ENCODE data around the gene CYP26B1. TPM values are rescaled to one million over a fixed set of nuclear protein-coding genes. Genes with fewer than 3 reads are reported as not detected.

Gene CYP26B1
- total RNA-seq, 1 experiment from 2014 or later, result 2.7 TPM

DNA sequence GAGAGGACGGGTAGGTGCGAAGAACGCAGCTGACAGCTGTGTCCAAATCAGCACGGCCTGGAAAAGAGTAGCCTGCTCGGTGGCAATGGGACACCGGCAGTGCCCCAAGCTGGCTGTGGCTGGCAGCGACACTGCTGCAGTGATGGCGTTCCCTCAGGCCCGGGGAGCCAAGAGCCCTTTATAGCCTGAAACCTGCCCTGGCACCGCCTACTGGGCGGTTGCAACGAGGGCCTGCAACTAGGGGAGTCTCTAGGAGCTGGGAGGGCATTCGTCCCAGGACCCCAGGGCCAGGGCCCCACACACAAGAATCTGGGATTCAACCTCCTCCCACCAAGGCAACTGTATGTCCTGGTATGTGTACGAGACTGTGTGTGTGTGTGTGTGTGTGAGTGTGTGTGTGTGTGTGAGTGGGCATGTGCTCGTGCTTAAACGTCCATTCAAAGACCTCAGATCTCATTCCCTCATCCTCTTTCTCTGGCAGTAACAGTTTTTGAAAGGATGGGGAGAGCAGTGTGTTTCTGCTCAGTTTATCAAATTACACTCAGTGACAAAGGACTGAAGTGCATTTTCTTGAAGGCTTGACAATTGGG is 6.8 kb upstream of the CYP26B1 start:
- no peaks in the 10 kb centered on the region for H3K9me3 ChIP-seq (ENCODE audit: low read depth, low read length, poor library complexity, severe bottlenecking)
- intact Hi-C loops (cut with micrococcal nuclease; ENCODE audit: unreplicated experiment), result loop anchor here (10.0 kb wide), 1 partner anchor 590 kb away; no protein-coding TSS in a partner anchor
- CTCF ChIA-PET, result no interaction called here
- no peaks in the 10 kb centered on the region for H3K4me1 ChIP-seq (ENCODE audit: insufficient read depth, low read length, poor library complexity, severe bottlenecking)
- H3K27me3 ChIP-seq (replicated peaks; ENCODE audit: insufficient read depth, low read depth, low read length, poor library complexity), result peaks cover 3% of the 10 kb centered on the region
- no peak overlapping the region for H3K27ac ChIP-seq (ENCODE audit: low read depth, low read length, poor library complexity, severe bottlenecking)
- no peaks in the 10 kb centered on the region for H3K36me3 ChIP-seq (ENCODE audit: insufficient read depth, low read length, poor library complexity, severe bottlenecking)
- no TSS peak for BruUV-seq (replicated peaks)
- DNase-seq (ENCODE audit: low spot score), result no peak
- H3K4me3 ChIP-seq (ENCODE audit: low read depth, low read length, poor library complexity, severe bottlenecking), result no peak overlapping the region
- POLR2A ChIA-PET (ENCODE audit: low non-redundant PET), result no interaction called here
- TF ChIP-seq, protein P1, sequence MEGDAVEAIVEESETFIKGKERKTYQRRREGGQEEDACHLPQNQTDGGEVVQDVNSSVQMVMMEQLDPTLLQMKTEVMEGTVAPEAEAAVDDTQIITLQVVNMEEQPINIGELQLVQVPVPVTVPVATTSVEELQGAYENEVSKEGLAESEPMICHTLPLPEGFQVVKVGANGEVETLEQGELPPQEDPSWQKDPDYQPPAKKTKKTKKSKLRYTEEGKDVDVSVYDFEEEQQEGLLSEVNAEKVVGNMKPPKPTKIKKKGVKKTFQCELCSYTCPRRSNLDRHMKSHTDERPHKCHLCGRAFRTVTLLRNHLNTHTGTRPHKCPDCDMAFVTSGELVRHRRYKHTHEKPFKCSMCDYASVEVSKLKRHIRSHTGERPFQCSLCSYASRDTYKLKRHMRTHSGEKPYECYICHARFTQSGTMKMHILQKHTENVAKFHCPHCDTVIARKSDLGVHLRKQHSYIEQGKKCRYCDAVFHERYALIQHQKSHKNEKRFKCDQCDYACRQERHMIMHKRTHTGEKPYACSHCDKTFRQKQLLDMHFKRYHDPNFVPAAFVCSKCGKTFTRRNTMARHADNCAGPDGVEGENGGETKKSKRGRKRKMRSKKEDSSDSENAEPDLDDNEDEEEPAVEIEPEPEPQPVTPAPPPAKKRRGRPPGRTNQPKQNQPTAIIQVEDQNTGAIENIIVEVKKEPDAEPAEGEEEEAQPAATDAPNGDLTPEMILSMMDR (conservative IDR thresholded peaks at IDR 0.05; ENCODE audit: low read depth, low read length), result no peak
- TF ChIP-seq EZH2 (IDR thresholded peaks at IDR 0.05; ENCODE audit: borderline replicate concordance, low read depth, low read length, poor library complexity, severe bottlenecking), result no peak

DNA sequence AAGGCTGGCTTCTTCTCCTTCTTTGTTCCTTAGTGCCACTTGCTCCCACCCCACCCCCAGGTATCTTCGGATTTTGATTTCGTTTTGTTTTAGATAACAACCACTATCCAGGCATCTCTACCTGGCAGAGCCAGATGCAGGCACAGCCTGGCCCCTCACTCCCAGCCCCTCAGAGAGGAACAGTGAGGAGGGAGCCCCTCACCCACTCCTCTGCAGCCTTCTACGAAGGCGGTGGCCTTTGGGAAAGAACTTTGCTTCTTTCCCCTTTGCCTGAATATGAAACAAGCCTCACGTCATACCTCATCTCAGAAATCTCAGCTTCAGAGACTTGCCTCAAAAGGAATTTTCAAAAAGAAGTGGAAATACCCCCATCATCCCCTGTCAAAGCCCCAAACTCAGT is 6.3 kb upstream of the CYP26B1 start:
- peaks cover 8% of the 10 kb centered on the region for H3K27me3 ChIP-seq (replicated peaks; ENCODE audit: insufficient read depth, low read depth, low read length, poor library complexity)
- no peak for DNase-seq (ENCODE audit: low spot score)

DNA sequence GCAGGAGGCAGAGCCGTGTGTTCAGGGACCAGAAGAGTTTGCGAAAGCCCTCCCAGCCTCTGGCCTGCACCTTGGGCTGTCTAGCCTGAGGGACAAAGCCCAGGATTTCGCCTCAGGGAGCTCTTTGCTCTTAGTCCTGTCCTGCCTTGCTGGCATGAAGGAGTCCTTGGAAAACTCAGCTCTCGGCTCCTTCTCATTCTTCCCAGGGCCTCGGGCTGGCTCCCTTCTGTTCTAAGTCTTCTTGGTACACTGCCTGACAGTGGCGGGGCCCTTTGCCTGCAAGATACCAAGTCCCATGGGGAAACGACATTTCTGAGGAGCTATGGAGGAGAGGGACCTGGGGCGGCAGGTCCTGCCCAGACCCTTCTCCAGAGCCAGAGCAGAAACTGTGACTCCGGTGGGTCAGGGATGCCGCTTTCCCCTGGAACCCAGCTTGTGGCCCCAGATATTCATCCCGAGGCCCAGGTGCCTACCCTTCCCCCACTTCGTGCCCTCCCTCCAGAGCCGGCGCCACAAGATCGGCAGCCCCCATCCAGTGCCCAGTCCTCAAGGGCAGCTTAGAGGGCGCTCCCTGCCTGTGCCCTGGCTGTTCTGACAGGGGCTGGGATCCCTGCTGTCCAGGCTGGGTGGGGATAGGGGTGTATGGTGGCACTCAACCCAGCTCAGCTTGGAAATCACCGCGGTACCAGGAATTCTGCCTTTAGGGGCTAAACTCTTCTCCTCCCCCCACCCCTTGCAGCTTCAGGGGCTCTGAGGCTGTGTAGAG is 5.5 kb upstream of the CYP26B1 start:
- no peak for DNase-seq (ENCODE audit: low spot score)
- Histone ChIP-seq H3K4me3 (ENCODE audit: low read depth, low read length, poor library complexity, severe bottlenecking) (no peak overlapping the region), H3K27me3 (replicated peaks; ENCODE audit: insufficient read depth, low read depth, low read length, poor library complexity) (peaks cover 8% of the 10 kb centered on the region), H3K4me1 (ENCODE audit: insufficient read depth, low read length, poor library complexity, severe bottlenecking) (no peaks in the 10 kb centered on the region), H3K36me3 (ENCODE audit: insufficient read depth, low read length, poor library complexity, severe bottlenecking) (no peaks in the 10 kb centered on the region), H3K9me3 (ENCODE audit: low read depth, low read length, poor library complexity, severe bottlenecking) (no peaks in the 10 kb centered on the region), H3K27ac (ENCODE audit: low read depth, low read length, poor library complexity, severe bottlenecking) (no peak overlapping the region)
- CTCF ChIA-PET, result interaction anchor here (0.6 kb wide), 2 partner anchors 37 to 611 kb away, joined by 3 read pairs; no protein-coding TSS in a partner anchor
- TF ChIP-seq EZH2 (IDR thresholded peaks at IDR 0.05; ENCODE audit: borderline replicate concordance, low read depth, low read length, poor library complexity, severe bottlenecking), result no peak
- TF ChIP-seq, protein P1 (conservative IDR thresholded peaks at IDR 0.05; ENCODE audit: low read depth, low read length), result no peak
- BruUV-seq (replicated peaks), result no TSS peak
- intact Hi-C loops (cut with micrococcal nuclease; ENCODE audit: unreplicated experiment), result loop anchor here (10.0 kb wide), 1 partner anchor 592 kb away; no protein-coding TSS in a partner anchor
- POLR2A ChIA-PET (ENCODE audit: low non-redundant PET), result no interaction called here

More for the DNA sequence above, 6.3 kb upstream of the CYP26B1 start:
- no peaks in the 10 kb centered on the region for H3K4me1 ChIP-seq (ENCODE audit: insufficient read depth, low read length, poor library complexity, severe bottlenecking)
- no peaks in the 10 kb centered on the region for H3K36me3 ChIP-seq (ENCODE audit: insufficient read depth, low read length, poor library complexity, severe bottlenecking)
- H3K27ac ChIP-seq (ENCODE audit: low read depth, low read length, poor library complexity, severe bottlenecking), result no peak overlapping the region
- TF ChIP-seq, protein P1 (conservative IDR thresholded peaks at IDR 0.05; ENCODE audit: low read depth, low read length), result no peak
- TF ChIP-seq EZH2 (IDR thresholded peaks at IDR 0.05; ENCODE audit: borderline replicate concordance, low read depth, low read length, poor library complexity, severe bottlenecking), result no peak
- no TSS peak for BruUV-seq (replicated peaks)
- intact Hi-C loops (cut with micrococcal nuclease; ENCODE audit: unreplicated experiment), result loop anchor here (10.0 kb wide), 1 partner anchor 591 kb away; no protein-coding TSS in a partner anchor
- no peaks in the 10 kb centered on the region for H3K9me3 ChIP-seq (ENCODE audit: low read depth, low read length, poor library complexity, severe bottlenecking)
- ChIA-PET CTCF (interaction anchor here (0.6 kb wide), 1 partner anchor 38 kb away, joined by 3 read pairs; no protein-coding TSS in a partner anchor), POLR2A (ENCODE audit: low non-redundant PET) (no interaction called here)
- no peak overlapping the region for H3K4me3 ChIP-seq (ENCODE audit: low read depth, low read length, poor library complexity, severe bottlenecking)
